Natural killer cell treated with Interleukin-12 subunit alpha and Interleukin-12 subunit beta and Interleukin-15 and Interleukin-18, amount 100 ng/mL, for 72 hours (primary cell): Measurements from ENCODE around the gene MRPS31. TPM values are rescaled to one million over a fixed set of nuclear protein-coding genes. Genes with fewer than 3 reads are reported as not detected.

Experiments used
- ATAC-seq, 2 donors: fragments of 150-1000 bp; cut with Tn5 transposase in 1 of 2; sonication (Bioruptor Pico), chemical (Tn5 transposase) in 1 of 2; 2 replicates each; pipeline ENCODE4 v1.10.0; 2021
- DNase-seq: peaks from one replicate; pipeline ENCODE4 v3.0.0; 2022; ENCODE audit warnings: low spot score
- H3K27ac Mint-ChIP-seq, 2 donors: 1 replicate in 1 of 2; 2 replicates in 1 of 2; pipeline ENCODE4 v1.8.0; 2022; ENCODE audit warnings: mixed read lengths in 2 of 2, mild to moderate bottlenecking in 1 of 2, moderate library complexity in 1 of 2
- H3K27me3 Mint-ChIP-seq, 2 donors: 1 replicate in 1 of 2; 2 replicates in 1 of 2; pipeline ENCODE4 v1.8.0; 2022; ENCODE audit warnings: mixed read lengths in 2 of 2
- H3K36me3 Mint-ChIP-seq: one replicate; pipeline ENCODE4 v1.8.0; 2022; ENCODE audit warnings: mixed read lengths
- H3K4me1 Mint-ChIP-seq, 2 donors: 1 replicate in 1 of 2; 2 replicates in 1 of 2; pipeline ENCODE4 v1.8.0; 2022; ENCODE audit warnings: low read depth in 2 of 2, mixed read lengths in 2 of 2, mild to moderate bottlenecking in 1 of 2
- H3K4me3 Mint-ChIP-seq: one replicate; pipeline ENCODE4 v1.8.0; 2022; ENCODE audit warnings: mixed read lengths
- H3K9me3 Mint-ChIP-seq: 2 replicates; pipeline ENCODE4 v1.8.0; 2022; ENCODE audit warnings: mixed read lengths
- total RNA-seq, 2 donors: library from RNA; stranded (reverse); gene quantifications; one replicate each; pipeline ENCODE4 v1.2.3, GENCODE V29; 2022

Gene MRPS31
- total RNA-seq: 10 to 100 TPM; 25.2 to 27.4 TPM

DNA sequence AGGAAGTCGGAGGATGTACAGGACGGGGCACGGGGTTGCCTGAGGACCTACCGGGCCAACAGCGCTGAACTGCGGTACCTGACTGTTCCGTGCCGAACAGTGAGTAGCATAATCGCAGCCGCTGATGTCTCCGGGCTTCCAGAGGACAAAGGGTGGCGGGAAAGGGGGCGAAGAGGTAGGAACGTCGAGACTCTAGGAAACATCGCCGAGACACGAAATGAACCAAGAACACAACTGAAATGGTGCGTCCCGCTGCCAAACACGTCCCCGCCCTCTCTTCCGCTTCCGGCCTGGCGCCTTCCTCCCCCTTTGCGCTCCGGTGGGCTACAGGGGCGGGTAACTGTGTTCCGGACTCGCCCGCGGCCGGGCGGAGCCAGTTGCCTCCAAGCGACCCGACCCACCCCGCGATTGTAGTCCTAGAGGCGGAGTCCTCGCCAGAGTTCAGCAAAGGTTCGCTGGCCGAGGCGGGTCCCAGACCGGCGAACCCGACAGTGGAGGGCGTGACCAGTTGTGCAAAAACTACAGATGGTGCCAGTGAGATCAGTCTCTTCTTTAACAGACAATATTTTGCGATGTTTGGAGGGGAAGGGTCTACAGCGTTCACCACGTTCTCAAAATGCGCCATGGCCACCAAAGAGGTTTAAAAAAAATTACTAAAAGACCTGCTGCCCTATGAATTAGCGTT lies at the start of gene MRPS31:
MRPS31 (minus strand) TSS at position 257 of the 685 bp plus-strand sequence; CDS start at position 203, 54 bp downstream.
- no peaks in the 10 kb centered on the region for H3K27me3 Mint-ChIP-seq
- H3K4me3 Mint-ChIP-seq: peak within 1 kb of the TSS; percentile 88
- DNase-seq (peak; percentile 97), ATAC-seq (peak; percentile 100)
- peaks cover 19 to 20% of the 10 kb centered on the region in 2 donors for H3K4me1 Mint-ChIP-seq
- H3K27ac Mint-ChIP-seq: peak within 1 kb of the TSS; percentile 86 to 98
- H3K36me3 Mint-ChIP-seq: no peaks in the 10 kb centered on the region
- H3K9me3 Mint-ChIP-seq: no peaks in the 10 kb centered on the region

DNA sequence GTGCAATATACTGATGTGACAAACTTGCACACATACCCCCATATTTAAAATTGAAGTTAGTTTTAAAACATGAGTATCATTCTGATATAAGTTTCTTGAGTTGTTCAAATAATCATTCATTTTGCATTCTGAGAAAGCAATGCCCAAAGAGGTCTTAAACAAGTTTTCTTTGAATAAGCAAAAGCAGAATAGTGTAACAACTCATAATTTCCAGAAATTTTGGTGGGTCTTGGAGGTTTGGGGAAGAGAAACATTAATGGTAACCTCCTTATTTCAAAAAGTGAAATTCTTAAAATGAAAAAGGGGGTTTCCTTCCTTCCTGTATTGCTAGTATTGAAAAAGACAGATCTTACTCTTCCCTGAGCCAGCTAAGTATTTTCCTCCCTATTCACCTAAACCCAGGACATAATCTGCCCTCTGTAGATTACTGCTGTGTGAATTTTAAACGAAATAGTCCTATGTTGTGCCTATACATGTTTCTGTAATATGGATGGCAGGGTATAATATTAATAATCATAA lies 48.9 kb upstream of the MRPS31 start:
- H3K4me1 Mint-ChIP-seq: peaks cover 2 to 7% of the 10 kb centered on the region in 2 donors
- no peak for ATAC-seq
- no peaks in the 10 kb centered on the region for H3K9me3 Mint-ChIP-seq

DNA sequence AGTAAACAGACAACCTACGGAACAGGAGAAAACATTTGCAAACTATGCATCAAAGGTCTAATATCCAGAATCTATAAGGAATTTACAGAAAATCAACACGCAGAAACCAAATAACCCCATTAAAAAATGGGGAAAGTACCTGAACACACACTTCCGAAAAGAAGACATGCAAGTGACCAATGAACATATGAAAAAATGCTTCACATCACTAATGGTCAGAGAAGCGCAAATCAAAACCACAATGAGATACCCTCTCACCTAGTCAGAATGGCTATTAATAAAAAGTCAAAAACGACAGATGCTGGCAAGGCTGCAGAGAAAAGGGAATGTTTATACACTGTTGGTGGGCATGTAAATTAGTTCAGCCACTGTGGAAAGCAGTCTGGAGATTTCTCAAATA lies 47.9 kb upstream of the MRPS31 start:
- Mint-ChIP-seq H3K4me3 (no peak overlapping the region), H3K27ac (no peak overlapping the region), H3K4me1 (peaks cover 7% of the 10 kb centered on the region in 2 donors), H3K36me3 (peaks cover 7% of the 10 kb centered on the region), H3K27me3 (no peaks in the 10 kb centered on the region), H3K9me3 (no peaks in the 10 kb centered on the region)
- no peak for DNase-seq
- no peak for ATAC-seq

More for the DNA sequence above, 48.9 kb upstream of the MRPS31 start:
- H3K4me3 Mint-ChIP-seq: no peak overlapping the region
- H3K27ac Mint-ChIP-seq: no peak overlapping the region
- no peak for DNase-seq
- H3K36me3 Mint-ChIP-seq: peaks cover 7% of the 10 kb centered on the region
- no peaks in the 10 kb centered on the region for H3K27me3 Mint-ChIP-seq

DNA sequence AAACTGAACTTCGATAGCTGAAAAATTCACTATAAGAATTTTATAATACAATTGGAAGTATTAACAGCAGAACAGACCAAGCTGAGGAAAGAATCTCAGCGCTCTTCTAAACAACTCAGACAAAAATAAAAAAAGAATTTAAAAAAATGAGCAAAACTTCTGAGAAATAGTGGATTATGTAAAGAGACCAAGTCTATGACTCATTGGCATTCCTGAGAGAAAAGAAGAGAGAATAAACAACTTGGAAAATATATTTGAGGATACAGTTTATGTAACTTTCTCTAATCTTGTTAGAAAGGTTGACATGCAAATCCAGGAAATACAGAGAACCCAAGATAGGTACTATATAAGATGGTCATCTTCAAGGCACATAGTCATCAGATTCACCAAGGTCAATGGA lies 43.8 kb upstream of the MRPS31 start:
- DNase-seq: no peak
- H3K36me3 Mint-ChIP-seq: peaks cover 7% of the 10 kb centered on the region
- H3K27me3 Mint-ChIP-seq: no peaks in the 10 kb centered on the region
- no peak overlapping the region for H3K27ac Mint-ChIP-seq
- peaks cover 2 to 5% of the 10 kb centered on the region in 2 donors for H3K4me1 Mint-ChIP-seq
- no peak for ATAC-seq
- H3K4me3 Mint-ChIP-seq: no peak overlapping the region
- H3K9me3 Mint-ChIP-seq: no peaks in the 10 kb centered on the region

DNA sequence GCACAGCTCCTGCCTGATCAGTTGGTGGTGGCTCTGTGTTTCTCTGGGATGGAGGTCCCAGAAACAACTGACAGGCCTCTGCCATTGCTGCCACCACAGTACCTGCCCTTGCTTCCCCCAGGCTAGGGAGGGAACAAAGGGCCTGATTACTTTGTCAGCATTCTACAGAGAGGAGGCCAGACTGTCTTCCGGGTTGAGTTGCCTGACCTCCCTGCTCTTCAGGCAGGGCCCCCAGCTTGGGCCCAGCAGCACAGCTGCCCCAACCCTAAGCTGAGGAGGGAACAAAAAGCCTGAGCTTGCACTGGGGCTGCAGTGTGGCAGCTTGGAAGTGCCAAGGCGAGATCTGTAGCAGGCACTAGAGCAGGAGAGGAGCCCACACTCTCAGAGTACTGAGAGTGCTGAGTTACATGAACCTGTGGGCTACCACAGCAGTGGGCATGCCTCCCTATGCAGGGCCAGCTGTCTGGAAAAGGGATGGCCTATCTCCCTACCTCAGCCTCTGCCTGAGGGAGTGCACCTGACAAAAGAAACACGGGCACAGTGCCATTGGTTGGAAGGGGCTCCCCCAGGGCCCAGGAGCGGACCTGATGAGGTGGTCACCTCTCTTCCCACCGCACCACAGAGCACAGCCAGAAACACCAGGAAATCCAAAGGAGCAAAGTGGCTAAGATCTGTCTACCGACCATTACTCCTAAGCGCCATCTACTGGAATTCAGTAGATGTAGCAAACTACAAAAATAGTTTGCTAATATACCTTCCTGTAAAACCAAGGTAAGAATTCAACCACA lies 42.9 kb upstream of the MRPS31 start:
- Mint-ChIP-seq H3K36me3 (peaks cover 7% of the 10 kb centered on the region), H3K9me3 (no peaks in the 10 kb centered on the region), H3K4me3 (no peak overlapping the region), H3K4me1 (peaks cover 0 to 5% of the 10 kb centered on the region in 2 donors), H3K27ac (no peak overlapping the region), H3K27me3 (no peaks in the 10 kb centered on the region)
- ATAC-seq (peak; percentile 38 to 59), DNase-seq (no peak)

DNA sequence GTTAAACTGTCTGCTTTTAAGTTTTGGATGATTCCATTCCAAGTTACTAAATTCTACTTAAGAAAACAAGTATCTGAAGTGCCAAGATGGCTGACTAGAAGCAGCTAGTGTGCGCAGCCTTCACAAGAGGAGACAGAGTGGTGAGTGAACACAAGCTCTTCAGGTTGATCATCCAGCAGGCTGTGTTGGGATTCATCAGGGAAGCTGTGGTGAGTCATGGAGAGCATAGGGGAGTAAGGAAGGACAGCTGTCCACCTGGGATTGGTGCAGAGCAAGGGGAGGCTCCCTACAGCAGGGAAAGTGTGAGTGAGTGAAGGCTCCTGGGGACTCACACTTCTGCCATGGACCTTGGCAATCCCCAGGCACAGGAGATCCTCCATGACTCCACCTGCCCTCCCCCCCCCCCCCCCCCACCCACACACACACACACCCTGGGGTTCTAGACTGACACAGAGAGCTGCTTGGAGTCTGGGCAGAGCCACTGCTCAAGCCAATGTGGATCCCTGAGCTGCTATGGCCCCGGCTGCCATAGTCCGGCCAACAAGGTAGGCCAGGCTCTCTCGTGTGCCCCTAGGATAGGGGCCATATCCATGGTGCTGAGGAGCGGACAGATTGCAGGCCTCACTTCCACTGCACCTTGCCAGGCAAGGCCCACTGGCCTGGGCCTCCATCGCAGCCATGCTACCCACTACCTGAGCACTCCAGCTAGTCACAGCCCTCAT lies 41.9 kb upstream of the MRPS31 start:
- ATAC-seq: no peak
- H3K4me3 Mint-ChIP-seq: no peak overlapping the region
- no peaks in the 10 kb centered on the region for H3K27me3 Mint-ChIP-seq
- H3K4me1 Mint-ChIP-seq: peaks cover 0 to 5% of the 10 kb centered on the region in 2 donors
- H3K36me3 Mint-ChIP-seq: peaks cover 7% of the 10 kb centered on the region
- no peaks in the 10 kb centered on the region for H3K9me3 Mint-ChIP-seq
- DNase-seq: no peak
- H3K27ac Mint-ChIP-seq: no peak overlapping the region

DNA sequence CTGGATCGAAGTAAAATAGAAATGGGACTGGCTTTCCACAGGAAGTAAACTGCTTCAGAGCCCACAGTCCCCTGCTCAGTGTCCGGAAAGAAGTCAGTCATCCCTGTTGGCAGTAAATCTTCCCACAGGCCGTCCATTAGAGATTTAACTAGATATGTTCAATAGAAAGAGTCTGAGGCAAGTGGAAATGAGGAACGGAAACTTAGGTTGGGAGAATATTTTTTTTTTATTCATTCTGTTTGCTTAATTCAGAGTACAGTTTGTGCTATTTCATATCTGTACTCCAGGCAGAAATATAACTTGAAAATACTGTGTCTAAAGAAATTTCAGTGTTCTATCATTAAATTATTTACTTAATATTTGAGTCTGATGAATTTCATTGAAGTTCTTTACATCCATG lies 41.1 kb upstream of the MRPS31 start:
- H3K27me3 Mint-ChIP-seq: no peaks in the 10 kb centered on the region
- H3K9me3 Mint-ChIP-seq: no peaks in the 10 kb centered on the region

DNA sequence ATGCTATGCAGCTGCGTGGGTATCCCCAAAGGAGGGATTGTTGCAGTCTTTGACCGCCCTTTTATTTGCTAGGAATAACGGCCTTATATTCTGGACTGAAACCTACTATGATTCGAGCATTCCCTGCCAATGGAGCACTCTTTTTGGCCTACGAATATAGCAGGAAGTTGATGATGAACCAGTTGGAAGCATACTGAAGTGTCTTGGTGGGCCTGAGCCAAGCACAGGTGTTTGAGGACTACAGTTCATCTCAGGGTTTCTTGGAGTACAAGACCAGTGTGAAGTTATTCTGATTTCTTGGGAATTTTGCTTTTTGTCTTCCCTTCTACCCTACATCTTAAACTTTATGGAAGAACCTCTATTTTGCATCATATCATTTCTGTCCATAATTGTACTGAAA lies 38.5 kb upstream of the MRPS31 start:
- Mint-ChIP-seq H3K4me3 (no peak overlapping the region), H3K27me3 (no peaks in the 10 kb centered on the region), H3K36me3 (no peaks in the 10 kb centered on the region), H3K4me1 (peaks cover 0 to 5% of the 10 kb centered on the region in 2 donors), H3K27ac (no peak overlapping the region), H3K9me3 (no peaks in the 10 kb centered on the region)
- no peak for ATAC-seq
- no peak for DNase-seq

More for the DNA sequence above, 41.1 kb upstream of the MRPS31 start:
- DNase-seq (no peak), ATAC-seq (no peak)
- peaks cover 0 to 5% of the 10 kb centered on the region in 2 donors for H3K4me1 Mint-ChIP-seq
- no peak overlapping the region for H3K4me3 Mint-ChIP-seq
- H3K36me3 Mint-ChIP-seq: peaks cover 7% of the 10 kb centered on the region
- H3K27ac Mint-ChIP-seq: peak overlapping the region in 1 of 2 donors; percentile 27

DNA sequence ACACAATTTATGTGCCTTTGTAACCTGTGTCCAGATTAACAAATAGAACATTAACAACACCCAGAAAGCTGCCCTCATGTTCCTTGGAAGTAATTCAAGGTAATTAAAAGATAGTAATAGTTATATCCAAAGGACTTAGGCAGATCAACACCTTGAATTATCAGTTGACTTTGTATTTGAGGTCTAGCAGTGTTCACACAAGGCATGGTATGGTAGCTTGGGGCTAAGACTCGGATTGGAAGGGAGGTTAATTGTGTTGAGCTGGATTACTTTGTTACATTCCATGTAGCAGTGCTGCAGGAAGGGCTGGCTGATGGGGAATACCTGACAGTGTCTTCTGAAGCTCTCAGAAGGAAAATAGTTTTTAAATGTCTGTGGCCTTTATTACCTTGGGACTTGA lies 35.3 kb upstream of the MRPS31 start:
- no peak overlapping the region for H3K27ac Mint-ChIP-seq
- H3K9me3 Mint-ChIP-seq: no peaks in the 10 kb centered on the region
- no peaks in the 10 kb centered on the region for H3K27me3 Mint-ChIP-seq
- peaks cover 6% of the 10 kb centered on the region for H3K36me3 Mint-ChIP-seq
- H3K4me1 Mint-ChIP-seq: no peaks in the 10 kb centered on the region
- ATAC-seq (no peak), DNase-seq (no peak)
- H3K4me3 Mint-ChIP-seq: no peak overlapping the region

DNA sequence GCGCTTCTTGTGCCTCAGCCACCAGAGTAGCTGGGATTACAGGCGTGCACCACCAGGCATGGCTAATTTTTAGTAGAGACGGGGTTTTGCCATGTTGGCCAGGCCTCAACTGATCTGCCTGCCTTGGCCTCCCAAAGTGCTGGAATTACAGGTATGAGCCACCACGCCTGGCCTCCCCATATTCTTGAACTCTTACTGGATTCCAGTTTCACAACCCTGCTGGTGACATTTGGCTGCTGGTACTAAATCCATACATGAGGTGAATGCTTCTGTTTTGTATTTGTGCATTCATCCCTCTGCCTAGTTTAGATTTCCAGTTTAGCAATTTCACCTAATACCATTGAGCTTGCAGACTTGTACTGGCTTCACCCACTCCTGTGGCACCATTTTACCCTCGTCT lies 32.3 kb upstream of the MRPS31 start:
- Mint-ChIP-seq H3K9me3 (no peaks in the 10 kb centered on the region), H3K36me3 (peaks cover 6% of the 10 kb centered on the region), H3K27me3 (no peaks in the 10 kb centered on the region), H3K4me1 (peaks cover 4 to 7% of the 10 kb centered on the region in 2 donors), H3K27ac (no peak overlapping the region), H3K4me3 (no peak overlapping the region)
- ATAC-seq: no peak
- no peak for DNase-seq

DNA sequence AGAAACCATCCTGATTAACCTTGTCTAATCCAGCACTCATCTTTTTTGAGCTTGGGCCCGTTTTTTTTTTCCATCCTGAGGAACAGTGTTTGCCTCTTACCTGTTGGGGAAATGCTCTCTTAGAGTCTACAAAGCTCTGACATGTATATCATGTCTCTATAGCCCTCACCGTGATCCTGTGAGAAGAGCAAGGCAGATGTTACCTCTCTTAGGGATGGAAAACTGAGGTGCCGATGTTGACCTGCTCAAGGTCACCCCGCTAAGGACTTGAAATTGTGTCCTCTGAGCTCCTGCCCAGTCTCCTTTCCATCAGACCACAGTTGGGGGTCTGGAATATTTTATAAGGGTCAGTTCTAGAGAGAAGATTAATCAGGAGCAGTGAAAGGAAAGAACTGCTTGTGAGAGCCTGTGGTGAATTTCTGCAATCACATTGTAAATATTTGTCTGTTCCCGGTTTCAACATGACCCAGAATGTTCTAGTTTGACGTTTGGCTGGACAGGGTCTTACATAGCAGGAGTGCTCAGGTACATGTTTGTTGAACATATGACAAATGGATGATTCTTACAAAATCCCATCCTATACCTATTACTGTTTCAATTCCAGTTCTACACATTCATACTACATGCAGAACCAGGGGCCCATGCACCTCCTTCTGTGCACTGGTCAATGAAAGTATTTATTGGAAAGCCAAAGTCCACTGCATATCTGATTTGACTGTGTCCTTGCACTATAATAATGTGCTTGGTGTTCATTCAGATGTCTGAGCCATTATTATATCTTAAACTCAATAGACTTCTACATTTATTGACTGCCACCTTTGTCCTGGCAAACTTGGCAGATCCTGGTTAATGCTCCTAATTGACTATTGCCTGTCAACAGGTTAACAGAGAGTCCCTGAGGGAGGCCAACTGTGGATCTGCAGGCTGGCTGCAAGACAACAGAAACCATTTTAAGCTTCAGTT lies 30.5 kb upstream of the MRPS31 start:
- DNase-seq (no peak), ATAC-seq (no peak)
- Mint-ChIP-seq H3K27me3 (no peaks in the 10 kb centered on the region), H3K27ac (no peak overlapping the region), H3K4me1 (peaks cover 7 to 11% of the 10 kb centered on the region in 2 donors), H3K9me3 (no peaks in the 10 kb centered on the region), H3K36me3 (peaks cover 6% of the 10 kb centered on the region), H3K4me3 (no peak overlapping the region)

DNA sequence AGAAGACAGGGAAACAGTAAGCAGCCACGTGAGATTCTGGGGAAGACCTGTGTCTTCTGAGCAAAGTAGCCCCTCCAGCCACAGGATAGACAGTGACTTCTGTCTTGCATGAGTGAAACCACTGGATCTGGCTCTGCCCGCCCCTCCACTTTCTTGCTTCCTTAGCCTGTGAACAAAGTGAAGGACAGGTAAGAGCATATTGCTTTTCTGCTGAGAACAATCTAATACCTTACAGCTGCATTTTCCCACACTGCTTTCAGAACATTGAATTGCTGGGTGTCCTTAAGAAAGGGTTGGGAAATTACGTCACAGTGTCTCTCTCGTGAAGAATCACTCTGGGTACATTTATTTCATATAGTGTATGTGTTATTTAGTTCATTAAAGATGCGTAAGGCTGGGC lies 29.6 kb upstream of the MRPS31 start:
- DNase-seq (no peak), ATAC-seq (no peak)
- Mint-ChIP-seq H3K4me1 (peaks cover 8 to 14% of the 10 kb centered on the region in 2 donors), H3K4me3 (no peak overlapping the region), H3K27ac (no peak overlapping the region), H3K27me3 (no peaks in the 10 kb centered on the region), H3K9me3 (no peaks in the 10 kb centered on the region), H3K36me3 (peaks cover 6% of the 10 kb centered on the region)

DNA sequence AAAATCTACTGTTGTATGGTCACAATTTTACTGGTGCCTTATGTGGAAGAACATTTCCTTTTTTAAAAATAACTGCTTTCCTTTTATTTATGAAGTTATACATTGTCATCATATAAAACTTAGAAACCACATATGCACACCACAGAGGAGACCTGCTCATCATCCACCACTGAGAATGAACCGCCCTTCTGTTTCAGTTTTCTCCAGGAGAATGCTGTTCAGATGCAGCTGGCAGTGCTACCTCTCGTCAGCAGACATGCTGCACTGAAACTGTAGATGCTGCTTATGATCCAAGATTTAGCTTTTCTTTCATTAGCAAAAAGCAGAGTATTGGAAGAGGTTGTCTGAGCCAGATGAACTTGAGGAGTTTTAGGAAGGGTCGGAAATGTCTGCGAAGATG lies 28.5 kb upstream of the MRPS31 start:
- Mint-ChIP-seq H3K4me1 (peaks cover 8 to 14% of the 10 kb centered on the region in 2 donors), H3K4me3 (no peak overlapping the region), H3K27me3 (no peaks in the 10 kb centered on the region), H3K36me3 (peaks cover 6% of the 10 kb centered on the region), H3K27ac (no peak overlapping the region), H3K9me3 (no peaks in the 10 kb centered on the region)
- DNase-seq: no peak
- no peak for ATAC-seq
